ENCODE measurements around the gene CORO2A.
A peak's percentile ranks its signal among the peaks of the same experiment; 100 is the strongest.

Gene CORO2A, protein sequence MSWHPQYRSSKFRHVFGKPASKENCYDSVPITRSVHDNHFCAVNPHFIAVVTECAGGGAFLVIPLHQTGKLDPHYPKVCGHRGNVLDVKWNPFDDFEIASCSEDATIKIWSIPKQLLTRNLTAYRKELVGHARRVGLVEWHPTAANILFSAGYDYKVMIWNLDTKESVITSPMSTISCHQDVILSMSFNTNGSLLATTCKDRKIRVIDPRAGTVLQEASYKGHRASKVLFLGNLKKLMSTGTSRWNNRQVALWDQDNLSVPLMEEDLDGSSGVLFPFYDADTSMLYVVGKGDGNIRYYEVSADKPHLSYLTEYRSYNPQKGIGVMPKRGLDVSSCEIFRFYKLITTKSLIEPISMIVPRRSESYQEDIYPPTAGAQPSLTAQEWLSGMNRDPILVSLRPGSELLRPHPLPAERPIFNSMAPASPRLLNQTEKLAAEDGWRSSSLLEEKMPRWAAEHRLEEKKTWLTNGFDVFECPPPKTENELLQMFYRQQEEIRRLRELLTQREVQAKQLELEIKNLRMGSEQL

DNA sequence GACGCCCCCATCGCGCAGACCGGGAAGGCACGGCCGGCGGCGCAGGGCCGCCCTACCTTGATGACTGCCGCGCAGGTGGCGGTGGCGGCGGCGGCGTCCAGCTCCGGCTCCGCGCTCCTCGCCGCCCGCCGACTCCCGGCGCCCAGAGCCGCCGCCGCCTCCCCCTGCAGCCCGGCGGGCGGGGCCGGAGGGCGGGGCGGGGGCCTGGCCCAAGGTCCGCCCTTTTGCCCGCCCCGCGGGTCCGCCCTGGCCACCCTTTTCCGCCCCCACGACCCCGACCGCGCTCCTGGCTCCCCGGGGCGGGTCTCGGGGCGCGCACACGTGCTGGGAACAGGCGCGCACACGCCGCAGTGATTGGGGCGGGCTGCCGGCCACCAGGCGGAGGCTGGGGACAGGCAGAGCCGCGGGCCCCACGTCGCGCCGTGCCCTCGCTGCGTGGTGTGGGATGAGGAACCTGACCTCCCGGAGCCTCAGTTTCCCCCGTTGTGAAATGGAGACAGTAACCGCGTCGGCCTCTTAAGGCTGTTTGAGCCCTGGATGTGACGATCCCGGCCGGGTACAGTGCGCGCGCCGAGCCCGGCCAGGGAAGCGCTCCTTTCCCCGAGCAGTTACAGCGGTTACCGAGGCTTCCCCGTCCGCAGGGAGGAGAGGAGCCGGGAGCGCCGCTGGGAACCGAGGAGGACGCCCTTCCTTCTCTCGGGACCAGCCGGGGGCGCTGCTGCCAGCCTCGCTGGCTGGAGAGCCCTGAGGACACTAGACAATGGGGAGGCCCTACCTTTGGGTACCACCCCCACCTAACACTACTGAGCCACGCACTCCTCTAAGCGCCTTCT, at the start of gene CORO2A:
Gene CORO2A, minus strand, starts transcription at position 135 of the 833 bp plus-strand sequence. CDS start 34,977 bp downstream, outside the sequence.
- peak; percentile 84 for DNase-seq

DNA sequence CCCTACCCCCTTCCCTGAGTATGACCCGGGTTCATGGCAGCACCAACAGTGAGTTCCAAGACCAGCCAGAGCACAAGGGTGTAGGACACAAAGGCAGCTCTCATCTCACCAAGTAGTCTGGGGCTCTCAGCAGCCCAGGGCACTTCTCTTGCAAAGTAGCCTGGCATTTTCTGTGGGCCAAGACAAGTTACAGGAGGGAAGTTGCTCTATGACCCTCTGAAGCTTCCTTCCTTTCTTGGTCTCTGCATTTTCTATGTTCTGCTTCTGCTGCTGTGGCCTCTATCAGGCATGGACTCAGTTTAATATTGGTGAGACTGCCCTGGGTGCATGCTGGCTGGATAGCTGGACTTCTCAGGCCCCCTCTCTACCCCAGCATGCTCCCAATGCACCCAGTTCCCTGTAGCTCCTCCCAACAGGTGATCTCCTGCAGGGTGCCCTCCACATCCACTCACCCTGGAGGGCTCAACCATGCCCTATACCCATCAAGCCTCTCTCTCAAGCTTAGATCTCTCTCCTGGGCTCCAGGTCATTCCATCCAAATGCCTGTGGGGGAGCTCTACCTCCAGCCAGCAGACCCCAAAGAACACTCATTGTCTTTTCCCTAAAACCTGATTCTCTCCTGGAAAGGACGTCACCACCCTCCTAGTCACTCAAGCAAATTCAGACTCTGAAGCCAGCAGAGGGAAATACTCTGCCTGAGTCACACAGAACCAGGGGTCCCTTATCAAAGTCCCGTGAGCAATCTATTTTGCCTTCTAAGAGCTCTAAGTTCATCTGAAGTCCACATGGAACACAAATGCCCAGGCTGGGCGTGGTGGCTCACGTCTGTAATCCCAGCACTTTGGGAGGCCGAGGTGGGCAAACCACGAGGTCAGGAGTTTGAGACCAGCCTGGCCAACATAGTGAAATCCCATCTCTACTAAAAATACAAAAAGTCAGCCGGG, 49.2 kb upstream of the CORO2A start:
- DNase-seq: no peak

DNA sequence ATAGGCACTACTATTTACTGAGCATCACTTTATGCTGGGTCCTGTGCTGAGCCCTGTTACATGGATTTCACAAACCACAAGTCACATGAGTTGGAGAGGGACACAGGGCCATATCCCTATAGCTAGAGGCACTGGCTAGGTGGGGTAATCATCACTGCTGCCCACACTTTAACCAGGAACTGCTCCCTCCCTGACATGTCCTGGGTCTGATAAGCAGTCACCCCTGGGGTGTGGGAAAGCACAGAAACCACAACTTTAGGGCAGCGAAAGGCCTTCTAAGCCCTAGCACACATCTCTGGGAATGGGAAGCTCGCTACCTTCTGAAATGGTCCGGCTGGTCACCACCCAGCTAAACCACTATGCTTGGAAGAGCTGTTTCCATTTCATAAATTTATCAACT, 48.0 kb upstream of the CORO2A start:
- no peak for DNase-seq

DNA sequence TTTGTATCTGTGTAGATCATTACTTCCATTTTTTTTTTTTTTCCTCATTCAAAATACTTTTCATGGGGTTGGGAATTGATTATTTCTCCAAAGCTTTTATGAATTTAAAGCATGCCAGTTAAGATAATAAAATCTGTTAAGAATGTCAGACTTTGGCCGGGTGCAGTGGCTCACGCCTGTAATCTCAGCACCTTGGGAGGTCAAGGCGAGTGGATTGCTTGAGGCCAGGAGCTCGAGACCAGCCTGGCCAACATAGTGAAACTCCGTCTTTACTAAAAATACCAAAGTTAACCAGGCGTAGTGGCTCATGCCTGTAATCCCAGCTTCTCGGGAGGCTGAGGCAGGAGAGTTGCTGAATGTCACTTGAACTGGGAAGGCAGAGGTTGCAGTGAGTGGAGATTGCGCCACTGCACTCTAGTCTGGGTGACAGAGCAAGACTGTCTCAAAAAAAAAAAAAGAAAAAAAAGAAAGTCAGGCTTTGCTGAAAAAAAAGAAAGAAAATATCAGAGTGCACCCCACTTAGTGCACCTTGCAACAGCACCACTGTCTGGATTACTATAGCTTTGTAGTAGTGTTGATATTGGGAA, 44.6 kb upstream of the CORO2A start:
- no peak for DNase-seq

DNA sequence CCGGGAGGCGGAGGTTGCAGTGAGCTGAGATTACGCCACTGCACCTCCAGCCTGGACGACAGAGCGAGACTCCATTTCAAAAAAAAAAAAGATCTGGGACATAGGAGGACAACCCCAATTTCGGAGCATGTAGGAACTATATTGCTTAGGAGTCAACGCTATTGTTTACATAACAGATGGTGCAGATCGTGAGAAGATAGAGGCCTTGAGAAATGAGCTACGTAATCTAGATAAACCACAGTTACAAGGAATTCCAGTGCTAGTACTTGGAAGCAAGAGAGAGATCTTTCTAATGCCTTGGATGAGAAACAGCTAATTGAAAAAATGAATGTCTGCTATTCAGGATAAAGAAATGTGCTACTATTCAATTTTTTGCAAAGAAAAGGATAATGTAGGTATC, 42.7 kb upstream of the CORO2A start:
- no peak for DNase-seq

DNA sequence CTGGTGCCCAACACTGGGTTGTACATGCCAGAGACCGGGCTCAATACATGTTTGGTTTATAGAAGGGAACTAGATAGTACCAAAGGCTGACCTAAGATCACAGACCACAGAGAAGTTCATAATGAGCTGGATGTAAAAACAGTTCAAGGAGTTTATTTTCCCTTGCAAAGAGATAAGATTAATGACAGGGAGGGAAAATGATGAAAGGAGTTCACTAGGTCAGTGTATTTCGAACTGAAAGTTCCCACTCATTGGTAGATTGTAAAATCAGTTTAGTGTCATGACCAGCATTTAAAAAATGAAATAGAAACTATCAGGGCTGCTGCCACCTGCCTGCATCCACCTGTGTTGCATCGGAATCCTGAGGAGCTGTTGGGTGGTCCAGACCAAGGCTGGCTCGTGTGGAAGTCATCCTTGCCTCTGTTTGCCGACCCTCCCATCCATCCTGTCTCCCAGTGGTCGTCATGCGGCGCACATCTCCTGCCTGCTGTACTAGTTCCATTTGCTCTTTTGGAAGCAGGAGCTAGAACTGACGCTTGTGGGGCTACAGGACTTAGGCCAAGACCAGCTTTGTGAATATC, 41.9 kb upstream of the CORO2A start:
- no peak for DNase-seq

DNA sequence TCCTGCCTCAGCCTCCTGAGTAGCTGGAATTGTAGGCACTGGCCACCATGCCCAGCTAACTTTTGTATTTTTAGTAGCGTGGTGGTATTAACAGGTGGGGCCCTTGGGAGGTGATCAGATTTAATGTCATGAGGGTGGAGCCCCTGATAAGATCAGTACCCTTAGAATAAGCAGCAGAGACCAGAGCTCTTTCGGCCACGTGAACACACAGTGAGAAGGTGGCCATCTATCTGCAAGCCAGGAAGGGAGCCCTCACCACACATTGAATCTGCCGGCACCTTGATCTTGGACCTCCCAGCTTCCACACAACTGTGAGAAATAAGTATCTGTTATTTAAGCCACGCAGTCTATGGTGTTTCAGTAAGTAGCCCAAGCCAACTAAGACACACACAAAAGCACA, 40.5 kb upstream of the CORO2A start:
- DNase-seq: no peak

DNA sequence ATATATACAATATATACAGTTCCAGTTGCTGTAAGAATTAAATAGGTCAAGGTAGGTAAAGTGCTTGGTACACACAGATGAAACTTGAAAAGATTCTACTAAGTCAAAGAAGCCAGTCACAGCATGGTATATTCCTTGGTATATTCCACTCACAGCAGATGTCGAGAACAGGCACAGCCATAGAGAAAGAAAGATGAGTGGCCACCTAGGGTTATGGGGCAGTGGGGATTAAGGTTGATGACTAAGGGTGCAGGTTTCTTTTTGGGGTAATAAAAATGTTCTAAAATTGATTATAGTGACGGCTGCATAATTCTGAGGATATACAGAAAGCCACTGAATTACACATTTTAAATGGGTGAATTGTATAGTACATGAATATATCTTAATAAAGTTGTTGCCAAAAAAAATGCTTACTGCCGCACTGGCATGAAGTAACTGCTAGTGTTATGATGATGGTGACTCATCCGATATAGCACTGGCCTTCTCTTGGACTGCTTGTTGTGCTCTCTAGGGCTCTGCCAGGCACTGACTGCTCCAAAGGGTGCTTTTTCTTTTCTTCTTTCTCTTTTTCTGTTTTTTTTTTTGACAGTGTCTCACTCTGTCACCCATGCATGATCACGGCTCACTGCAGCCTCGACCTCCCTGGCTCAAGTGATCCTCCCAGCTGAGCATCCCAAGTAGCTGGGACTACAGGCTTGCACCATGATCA, 39.5 kb upstream of the CORO2A start:
- no peak for DNase-seq

DNA sequence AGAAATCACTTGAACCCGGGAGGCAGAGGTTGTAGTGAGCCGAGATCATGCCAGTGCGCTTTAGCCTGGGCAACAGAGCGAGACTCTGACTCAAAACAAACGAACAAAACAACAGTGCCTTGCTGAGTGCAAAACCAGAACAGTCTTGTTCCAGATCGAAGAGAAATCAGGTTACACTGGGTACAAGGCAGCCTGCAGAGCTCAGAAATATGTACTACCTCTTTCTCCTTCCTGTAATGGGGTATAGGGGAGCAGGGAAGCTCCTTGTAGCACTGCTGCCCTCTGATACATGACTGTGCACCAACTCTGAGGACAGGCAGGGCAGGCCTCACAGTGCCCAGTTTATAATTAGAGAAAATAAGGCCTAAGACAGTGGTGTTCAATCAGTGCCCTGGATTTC, 38.4 kb upstream of the CORO2A start:
- DNase-seq: no peak

DNA sequence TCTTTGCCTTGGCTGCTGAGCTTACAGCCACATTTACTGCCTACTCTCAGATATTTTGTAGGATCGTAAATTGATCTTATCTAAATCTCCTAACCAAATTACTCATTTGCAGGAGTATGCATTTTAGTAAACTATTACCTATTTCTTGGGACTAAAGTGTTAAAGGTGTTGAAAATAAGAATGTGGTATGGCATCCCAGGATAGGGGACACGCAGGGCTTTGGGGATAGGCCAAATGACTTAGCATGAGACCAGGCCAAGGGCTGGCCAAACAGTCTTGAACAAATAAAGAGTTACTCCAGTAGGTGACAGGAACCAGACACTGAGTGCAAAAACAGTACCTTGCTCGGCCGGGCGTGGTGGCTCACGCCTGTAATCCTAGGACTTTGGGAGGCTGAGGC, 37.9 kb upstream of the CORO2A start:
- no peak for DNase-seq

DNA sequence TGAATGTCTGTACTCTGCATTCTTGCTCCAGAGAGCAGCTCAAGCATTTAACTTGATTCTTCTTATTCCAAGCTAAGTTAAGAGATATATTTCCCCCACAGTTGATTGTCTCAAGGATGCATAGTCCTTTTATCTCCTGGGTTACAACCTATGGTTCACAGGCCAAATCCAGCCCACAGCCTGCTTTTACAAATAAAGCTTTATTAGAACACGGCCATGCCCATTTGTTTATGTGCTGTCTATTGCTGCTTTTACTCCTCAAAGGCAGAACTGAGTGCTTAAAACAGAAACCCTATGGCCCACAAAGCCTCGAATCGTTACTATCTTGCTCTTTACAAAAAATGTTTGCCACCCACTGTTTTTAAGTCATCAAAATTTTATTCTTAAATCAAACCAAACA, 37.2 kb upstream of the CORO2A start:
- DNase-seq: no peak

DNA sequence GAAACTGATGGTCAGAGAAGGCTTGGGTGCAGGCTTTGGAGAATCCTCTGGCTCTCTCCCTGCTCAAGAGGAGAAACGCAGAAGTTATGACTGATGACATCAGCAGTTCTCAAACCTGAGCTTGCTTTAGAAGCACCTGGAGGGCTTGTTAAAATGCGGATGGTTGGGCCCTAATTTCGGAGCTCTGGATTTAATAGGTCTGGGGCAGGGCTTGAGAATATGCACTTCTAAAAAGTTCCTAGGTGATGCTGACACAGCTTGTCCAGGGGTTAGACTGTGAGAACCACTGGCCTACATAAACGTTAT, 36.6 kb upstream of the CORO2A start:
- DNase-seq: no peak

DNA sequence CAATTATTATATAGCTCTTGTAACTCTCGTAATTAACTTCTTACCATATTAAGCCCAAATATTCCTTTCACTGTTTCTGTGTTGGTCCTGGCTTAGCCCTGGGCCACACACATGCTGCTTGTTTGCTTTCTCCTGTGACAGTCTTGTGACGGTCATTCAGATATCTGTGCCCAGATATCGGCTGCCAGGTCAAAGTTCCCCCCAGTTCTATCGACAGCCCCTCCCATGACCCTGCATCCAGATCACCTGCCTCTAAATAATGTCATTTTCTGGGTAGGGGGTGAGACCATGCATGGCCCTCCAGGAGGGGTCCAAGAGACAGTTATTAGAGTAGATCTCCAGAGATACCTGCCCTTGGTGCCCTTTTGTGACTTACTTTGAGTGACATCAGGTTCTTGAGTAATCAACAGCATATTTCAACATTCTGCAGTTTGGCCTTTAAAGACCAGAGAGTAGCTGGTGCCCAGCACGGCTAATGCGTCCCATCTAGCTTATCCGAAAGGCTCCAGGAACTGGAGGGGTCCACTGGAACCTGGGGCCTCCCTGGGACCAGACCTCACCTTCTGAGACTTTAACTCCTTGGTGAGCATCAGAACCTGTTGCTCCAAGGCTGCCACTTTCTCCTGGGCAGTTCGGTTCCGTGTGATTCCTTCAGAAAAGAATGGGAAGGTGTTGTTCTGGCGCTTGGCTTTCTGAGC, 36.1 kb upstream of the CORO2A start:
- no peak for DNase-seq

DNA sequence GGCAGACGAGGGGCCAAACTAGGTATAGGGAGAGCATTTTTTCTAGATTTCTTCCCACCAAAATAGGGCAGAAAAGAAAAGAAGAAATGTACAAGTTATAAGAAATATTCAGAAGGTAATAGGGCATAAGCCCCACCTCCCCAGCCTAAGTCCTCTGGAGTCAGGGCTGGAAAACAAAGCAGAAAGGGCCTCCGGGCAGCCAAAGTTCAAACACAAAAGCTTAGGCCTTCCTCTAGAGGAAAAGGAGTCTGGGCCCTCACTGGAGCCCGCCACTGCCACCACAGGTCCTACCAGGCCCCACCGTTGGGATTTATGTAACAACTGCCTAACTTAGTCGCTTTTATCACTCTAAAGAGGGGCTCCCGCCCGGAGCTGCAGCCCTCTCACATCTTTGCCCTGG, 35.4 kb upstream of the CORO2A start:
- DNase-seq: no peak

DNA sequence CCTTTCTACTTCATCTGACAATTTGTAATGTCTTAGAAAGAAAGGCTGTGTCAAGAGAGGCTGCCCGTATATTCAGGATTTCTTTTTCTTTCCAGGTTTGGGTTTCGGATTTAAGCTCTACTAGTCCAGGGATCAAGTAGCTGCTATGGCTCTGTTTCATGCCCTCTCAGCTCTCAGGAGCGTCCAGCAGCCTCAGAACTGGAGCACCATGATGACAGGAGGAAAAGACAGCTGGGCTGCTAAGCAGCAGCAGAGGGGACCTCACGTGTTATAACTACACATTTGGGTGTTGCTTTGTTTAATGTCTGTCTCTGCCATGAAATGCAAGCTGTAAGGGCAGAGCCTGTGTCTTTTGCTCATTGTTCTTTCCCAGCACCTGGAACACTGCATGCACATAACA, 34.5 kb upstream of the CORO2A start:
- DNase-seq: no peak

DNA sequence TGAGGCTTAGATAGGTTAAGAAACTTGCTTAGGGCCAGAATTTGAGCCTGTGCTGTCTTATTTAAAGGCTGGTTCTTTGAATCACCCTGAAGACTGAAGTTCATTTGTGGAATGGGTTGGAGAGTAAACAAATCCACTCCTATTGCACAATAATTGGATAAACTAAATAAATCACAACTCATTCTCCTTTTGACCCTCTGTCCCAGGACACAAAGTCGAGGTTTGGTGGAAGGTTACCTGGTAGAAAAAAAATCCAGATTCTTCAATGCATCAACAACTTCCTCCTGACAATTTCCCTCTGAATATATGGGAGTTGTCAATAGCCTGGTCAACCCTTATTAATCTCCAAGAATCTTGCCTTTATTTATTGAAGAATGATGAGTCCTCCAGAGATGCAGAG, 34.1 kb upstream of the CORO2A start:
- DNase-seq: no peak

DNA sequence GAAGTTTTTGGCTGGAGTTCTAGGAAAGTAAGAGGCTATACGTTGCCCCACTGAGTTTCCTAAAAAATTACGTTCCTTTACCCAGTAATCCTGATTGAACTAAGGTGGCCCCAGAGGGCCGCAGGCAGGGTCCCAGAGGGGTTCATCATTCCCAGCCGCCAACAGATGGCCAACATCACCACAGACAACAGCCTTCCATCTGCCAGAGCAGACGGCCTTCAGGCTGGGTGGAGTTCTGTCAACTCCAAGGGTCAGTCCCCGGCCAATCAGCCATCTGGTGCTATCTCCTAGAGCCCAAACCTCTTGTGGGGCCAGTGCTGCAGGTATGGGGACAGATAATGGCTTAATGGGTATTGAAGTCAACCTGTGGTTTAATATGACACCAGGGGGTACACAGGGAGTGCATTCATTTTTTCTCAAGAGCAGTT, 32.6 kb upstream of the CORO2A start:
- DNase-seq: no peak

DNA sequence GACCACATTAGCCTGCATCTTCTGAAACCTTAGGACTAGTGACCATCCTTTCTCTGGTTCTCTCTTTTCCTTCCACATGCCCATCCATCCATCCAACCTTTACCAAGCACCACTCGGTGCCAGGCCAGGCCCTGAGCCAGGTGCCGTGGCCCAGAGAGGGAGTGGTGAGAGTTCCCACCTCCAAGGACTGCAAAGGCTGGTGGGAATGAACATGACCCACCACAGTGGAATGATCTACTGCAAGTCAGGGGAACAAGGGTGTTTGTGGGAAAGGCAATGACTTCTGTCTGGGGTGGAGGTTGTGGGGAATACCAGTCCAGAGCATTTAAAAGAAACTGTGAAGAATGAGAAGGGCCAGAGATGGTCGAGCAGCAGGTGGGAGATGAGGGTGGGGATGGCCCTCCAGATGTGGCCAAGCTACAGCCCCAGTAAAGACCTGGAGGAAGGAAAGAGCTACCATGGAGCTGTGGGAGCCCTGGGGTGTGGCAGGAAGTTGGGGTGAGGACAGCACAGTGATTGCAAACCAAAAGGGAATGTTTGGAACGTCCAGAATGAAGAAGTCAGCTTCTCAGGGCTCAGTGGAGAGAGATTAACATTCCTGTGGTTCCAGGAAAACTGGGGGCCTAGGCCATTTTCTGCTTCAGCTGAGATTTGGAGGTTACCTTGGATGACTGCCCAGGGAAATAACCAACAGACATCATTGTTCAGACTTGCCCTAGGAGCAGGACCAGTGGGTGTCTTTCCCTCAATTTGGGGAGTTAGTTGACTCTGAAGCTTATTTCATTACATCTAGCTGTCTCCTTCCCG, 30.7 kb upstream of the CORO2A start:
- DNase-seq: no peak

DNA sequence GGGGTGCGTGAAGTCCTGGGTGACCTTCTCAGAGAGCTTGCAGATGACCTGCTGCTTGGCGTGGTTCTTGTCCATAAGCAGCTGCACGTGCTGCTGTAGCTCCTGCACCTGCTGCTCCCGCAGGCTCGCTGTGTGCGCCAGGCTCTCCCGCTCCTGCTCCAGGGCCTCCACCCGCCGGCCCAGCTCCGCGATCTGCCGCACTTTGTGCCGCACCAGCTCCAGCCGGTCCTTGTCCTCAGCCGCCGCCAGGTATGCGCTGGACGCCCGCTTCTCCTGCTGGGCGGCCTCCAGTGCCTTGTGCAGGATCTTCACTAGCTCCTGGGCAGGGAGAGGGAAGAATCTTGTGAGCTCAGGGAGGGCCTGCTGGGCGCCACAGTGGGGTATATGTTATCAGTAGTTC, 28.5 kb upstream of the CORO2A start:
- no peak for DNase-seq

DNA sequence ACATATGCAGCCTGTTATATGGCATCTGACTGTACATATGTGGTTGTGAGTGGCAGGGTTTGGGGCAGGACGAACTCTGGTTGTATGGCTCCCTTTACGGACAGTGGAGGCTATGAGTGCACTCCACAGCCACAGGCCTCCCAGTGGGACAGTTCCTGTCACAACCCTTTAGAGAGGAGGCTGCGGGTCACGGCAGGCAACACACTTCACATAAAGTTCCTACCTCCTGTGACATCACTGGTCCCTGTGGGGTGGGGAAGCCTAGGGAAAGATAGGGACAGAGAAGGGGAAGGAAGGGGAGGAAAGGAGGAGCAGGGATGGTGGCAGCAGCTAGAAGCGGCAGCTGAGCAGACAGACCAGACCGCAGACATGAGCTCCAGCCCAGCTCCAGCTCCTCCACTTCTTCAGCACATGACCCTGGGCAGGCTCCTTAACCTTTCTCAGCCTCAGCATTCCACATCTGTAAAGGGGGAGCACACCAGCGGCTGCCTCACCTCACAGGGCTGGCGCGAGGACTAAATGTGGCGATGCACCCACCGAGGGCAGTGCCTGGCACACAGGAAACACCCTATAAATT, 27.4 kb upstream of the CORO2A start:
- no peak for DNase-seq
